Neutrophil (primary cell): ENCODE results near the gene S1PR3.

ENCODE experiments used
- H3K27ac ChIP-seq: fragments of 200-600 bp; sonication (generic); 2 replicates; pipeline ENCODE4 v1.5.1; 2016; ENCODE audit warnings: mild to moderate bottlenecking, moderate library complexity
- H3K27me3 ChIP-seq: fragments of 200-600 bp; sonication (generic); 2 replicates; pipeline ENCODE4 v1.6.0; 2016; ENCODE audit warnings: mild to moderate bottlenecking
- H3K36me3 ChIP-seq: fragments of 200-600 bp; sonication (generic); 2 replicates; pipeline ENCODE4 v1.5.1; 2017
- H3K4me1 ChIP-seq, 2 experiments: fragments of 200-600 bp in 1 of 2; sonication (generic) in 1 of 2; 1 replicate in 1 of 2; 2 replicates in 1 of 2; pipeline versions ENCODE4 v1.5.1 to v1.6.1; 2013 to 2016; ENCODE audit warnings: low read depth in 1 of 2, low read length in 1 of 2, mild to moderate bottlenecking in 1 of 2, moderate library complexity in 1 of 2; ENCODE audit not compliant: control insufficient read depth in 1 of 2, insufficient read depth in 1 of 2
- H3K4me3 ChIP-seq, 2 experiments: fragments of 200-600 bp in 1 of 2; sonication (generic) in 1 of 2; 1 replicate in 1 of 2; 2 replicates in 1 of 2; pipeline ENCODE4 v1.5.1; 2013 to 2016; ENCODE audit warnings: low read depth in 1 of 2, low read length in 1 of 2, mild to moderate bottlenecking in 1 of 2, moderate library complexity in 1 of 2
- H3K9me3 ChIP-seq: fragments of 200-600 bp; sonication (generic); 2 replicates; pipeline ENCODE4 v1.5.1; 2016
- TF ChIP-seq, protein P1 (sequence below): fragments of 200-600 bp; sonication (generic); IDR thresholded peaks from 2 replicates; pipeline ENCODE4 v1.5.1; 2016; ENCODE audit warnings: antibody characterized with exemption

The S1PR3 gene

DNA sequence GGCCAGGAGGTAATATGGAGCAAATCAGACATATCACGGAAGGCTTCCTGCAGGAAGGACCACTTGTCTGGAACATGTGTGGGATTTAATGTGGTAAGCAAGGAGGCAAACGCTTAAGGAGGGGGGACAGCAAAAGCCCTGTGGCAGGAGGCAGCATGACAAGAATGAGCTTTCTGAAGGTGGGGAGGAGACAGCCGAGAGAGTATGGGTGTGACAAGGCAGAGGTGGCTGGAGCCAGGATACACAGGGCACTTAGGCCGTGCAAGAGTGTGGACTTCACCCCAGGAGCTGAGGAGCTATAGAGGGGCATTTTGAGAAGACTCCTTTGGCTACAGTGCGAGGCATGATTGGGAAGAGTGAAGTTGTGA, 14.4 kb upstream of the S1PR3 start:
- Histone ChIP-seq H3K36me3 (no peaks in the 10 kb centered on the region), H3K4me3 (no peak overlapping the region), H3K4me1 (no peaks in the 10 kb centered on the region), H3K27me3 (no peaks in the 10 kb centered on the region), H3K27ac (no peak overlapping the region), H3K9me3 (no peaks in the 10 kb centered on the region)
- TF ChIP-seq, protein P1, sequence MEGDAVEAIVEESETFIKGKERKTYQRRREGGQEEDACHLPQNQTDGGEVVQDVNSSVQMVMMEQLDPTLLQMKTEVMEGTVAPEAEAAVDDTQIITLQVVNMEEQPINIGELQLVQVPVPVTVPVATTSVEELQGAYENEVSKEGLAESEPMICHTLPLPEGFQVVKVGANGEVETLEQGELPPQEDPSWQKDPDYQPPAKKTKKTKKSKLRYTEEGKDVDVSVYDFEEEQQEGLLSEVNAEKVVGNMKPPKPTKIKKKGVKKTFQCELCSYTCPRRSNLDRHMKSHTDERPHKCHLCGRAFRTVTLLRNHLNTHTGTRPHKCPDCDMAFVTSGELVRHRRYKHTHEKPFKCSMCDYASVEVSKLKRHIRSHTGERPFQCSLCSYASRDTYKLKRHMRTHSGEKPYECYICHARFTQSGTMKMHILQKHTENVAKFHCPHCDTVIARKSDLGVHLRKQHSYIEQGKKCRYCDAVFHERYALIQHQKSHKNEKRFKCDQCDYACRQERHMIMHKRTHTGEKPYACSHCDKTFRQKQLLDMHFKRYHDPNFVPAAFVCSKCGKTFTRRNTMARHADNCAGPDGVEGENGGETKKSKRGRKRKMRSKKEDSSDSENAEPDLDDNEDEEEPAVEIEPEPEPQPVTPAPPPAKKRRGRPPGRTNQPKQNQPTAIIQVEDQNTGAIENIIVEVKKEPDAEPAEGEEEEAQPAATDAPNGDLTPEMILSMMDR = no peak

DNA sequence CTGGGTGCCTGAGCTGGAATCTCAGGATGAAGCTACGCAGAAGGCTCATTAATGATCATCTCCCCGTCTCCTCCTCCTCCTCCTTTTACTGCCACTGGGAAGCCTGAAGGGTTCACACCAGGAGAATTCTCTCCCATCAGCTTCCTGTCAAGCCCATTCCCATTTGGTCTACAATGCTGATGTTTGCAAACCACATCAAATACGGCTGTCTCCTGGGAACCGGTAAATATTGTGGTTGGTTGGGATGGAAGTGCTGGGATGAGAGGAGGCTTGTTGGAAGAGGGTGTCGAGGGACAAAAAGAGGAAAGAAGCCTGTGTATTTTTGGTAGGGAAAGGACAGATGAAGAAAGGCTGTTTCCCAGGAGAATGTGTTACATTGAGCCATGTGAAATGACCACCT, 13.2 kb upstream of the S1PR3 start:
- Histone ChIP-seq H3K27me3 (no peaks in the 10 kb centered on the region), H3K27ac (no peak overlapping the region), H3K4me3 (no peak overlapping the region), H3K9me3 (no peaks in the 10 kb centered on the region), H3K4me1 (no peaks in the 10 kb centered on the region), H3K36me3 (no peaks in the 10 kb centered on the region)
- TF ChIP-seq, protein P1 = no peak

DNA sequence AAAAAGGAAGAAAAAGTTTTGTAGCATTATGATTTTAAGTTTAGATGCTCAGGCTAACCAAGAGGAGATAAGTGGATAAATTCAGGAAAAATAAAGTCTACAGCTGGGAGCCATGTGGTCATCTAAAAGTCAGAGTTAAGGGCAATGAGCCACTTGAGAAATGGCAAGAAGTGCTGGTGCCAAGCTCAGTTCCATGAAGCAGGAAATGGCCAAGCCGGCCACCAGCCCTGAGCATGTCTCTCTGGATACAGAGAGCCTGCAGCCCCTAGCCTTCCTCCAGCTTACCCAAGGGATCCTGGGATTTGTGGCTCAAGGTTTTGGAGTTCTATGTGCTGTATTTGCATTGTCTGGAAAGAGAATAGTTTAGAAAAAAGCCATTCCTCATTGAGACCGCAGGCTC, 12.2 kb upstream of the S1PR3 start:
- no peaks in the 10 kb centered on the region for H3K4me1 ChIP-seq
- TF ChIP-seq, protein P1 = no peak

DNA sequence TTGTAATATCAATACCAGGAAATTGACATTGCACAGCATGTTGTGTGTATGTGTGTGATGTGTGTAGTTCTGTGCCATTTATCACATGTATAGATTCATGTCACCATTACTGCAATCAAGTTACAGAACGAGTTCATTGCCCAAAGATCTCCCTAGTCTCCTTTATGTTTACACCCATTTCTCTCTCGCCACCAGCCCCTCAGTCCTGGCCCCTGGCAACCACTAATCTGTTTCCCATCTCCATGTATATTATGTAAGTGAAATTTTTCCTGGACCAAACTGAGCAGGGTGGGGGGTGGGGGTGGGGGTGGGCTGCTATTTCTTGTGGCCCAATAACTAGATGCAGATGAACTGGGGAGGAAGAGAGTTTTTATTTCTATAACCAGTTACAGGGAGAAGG, 11.5 kb upstream of the S1PR3 start:
- Histone ChIP-seq H3K9me3 (no peaks in the 10 kb centered on the region), H3K27ac (no peak overlapping the region), H3K4me3 (no peak overlapping the region), H3K4me1 (no peaks in the 10 kb centered on the region), H3K27me3 (no peaks in the 10 kb centered on the region), H3K36me3 (no peaks in the 10 kb centered on the region)
- TF ChIP-seq, protein P1 = no peak

More for the DNA sequence above, 12.2 kb upstream of the S1PR3 start:
- Histone ChIP-seq H3K36me3 (no peaks in the 10 kb centered on the region), H3K9me3 (no peaks in the 10 kb centered on the region), H3K4me3 (no peak overlapping the region), H3K27me3 (no peaks in the 10 kb centered on the region), H3K27ac (no peak overlapping the region)

DNA sequence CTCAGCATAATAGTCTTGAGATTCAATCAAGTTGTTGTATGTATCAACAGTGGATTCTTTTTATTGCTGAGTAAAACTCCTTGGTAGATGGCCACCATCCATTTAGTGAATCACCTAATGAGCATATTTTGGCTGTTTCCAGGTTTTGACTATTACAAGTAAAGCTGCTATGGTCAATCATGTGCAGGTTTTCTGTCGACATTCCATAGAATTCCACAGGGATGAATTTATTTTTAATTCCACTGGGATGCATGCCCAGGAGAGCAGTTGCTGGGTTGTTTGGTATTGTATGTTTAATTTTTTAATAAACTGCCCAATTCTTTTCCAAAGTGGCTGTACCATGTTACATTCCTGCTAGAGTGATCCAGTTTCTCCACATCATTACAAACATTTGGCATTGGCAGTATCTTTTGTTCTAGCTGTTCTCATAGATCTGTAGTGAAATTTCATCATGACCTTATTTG, 10.5 kb upstream of the S1PR3 start:
- no peak overlapping the region for H3K4me3 ChIP-seq
- no peaks in the 10 kb centered on the region for H3K4me1 ChIP-seq
- H3K9me3 ChIP-seq = no peaks in the 10 kb centered on the region
- H3K27me3 ChIP-seq = no peaks in the 10 kb centered on the region
- H3K36me3 ChIP-seq = no peaks in the 10 kb centered on the region
- H3K27ac ChIP-seq = no peak overlapping the region
- TF ChIP-seq, protein P1 = no peak
